ENCODE data around the gene FN3KRP.

Gene FN3KRP, protein sequence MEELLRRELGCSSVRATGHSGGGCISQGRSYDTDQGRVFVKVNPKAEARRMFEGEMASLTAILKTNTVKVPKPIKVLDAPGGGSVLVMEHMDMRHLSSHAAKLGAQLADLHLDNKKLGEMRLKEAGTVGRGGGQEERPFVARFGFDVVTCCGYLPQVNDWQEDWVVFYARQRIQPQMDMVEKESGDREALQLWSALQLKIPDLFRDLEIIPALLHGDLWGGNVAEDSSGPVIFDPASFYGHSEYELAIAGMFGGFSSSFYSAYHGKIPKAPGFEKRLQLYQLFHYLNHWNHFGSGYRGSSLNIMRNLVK

DNA sequence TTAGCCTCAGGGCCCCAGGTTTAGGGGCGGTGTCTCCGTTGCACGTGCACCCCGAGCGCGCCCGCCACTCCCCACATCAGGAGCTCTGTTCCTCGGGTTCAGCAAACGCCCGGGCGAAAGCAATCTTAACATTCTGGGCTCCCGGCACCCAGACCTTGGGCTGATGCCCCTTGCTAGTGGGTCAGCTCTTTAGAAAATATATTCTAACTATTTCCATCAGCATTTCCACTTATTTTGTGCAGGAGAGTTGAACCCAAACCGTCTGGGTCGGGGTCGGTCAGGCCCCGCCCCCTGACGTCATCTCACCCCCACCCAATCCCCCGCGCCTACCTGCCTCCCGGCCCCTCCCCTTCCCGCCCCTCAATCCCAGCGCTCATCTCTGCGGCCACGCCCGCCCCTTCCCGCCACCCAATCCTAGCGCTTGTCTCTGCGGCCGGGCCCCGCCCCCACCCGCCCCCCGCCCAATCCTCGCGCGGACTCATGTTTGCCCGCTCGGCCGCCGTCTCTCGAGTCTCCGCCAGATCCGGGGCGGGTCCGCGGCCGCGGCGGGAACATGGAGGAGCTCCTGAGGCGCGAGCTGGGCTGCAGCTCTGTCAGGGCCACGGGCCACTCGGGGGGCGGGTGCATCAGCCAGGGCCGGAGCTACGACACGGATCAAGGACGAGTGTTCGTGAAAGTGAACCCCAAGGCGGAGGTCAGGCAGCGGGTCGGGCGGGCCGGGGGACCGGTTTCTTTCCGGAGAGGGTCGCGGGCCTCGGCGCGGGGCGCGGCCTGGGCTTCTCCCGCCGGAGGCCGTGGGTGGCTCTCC, at the start of gene FN3KRP:
Gene FN3KRP (plus strand): TSS at position 504 of the 808 bp plus-strand sequence. CDS start 50 bp downstream, at position 554.
- peak; percentile 58 to 91 for DNase-seq (ENCODE audit: low read depth in 2 of 2)

DNA sequence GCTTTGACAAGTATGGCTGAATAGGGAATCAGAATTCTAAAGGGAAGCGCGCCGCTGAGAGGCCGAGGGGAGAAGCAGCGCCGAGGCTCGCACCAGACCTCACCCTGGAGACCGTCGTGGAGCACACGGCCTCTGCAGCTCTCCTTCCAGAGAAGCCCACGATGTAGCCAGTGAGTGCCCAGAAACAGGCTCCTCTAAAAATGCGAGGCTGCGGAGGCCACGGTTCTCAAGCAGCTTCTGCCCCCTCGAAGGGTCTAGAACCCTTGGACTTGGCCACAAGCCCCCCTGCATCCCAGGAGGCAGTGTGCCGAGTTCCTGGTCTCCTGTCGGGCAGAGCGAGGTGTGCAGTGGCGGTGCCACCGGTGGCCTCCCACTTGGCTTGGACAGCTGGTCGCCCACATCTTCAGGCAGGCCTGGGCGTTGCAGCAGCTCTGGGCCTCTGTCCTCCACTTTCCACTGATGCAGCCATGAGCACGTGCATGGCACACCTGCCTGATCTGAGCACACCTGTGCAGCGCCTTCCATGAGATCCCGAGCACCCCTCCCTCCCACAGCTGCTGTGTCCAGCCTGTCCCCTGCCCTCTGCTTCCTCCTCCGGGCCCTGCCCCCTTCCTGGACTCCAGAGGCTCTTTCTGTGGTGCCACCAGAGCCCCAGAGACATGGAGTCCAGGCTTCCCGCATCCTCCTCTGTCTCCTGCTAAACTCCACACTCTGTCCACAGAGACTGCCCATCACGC, 49.4 kb upstream of the FN3KRP start:
- DNase-seq (ENCODE audit: low read depth in 2 of 2), result no peak

DNA sequence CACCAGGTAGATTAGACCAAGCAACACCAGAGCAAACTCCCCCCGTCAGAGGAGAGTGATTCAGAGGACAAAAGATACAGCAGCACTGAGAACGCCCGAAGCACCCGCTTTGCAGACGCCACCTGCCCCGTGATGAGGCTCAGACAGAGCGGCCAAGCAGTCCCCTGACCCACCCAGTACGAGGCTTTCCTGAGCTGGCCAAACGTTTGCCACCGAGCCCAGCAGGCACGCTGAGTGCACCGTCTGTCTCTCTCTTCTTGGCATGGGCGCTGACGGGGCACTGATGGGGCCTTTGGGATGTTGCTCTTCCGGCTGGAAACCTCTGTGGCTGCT, 48.9 kb upstream of the FN3KRP start:
- no peak for DNase-seq (ENCODE audit: low read depth in 2 of 2)

DNA sequence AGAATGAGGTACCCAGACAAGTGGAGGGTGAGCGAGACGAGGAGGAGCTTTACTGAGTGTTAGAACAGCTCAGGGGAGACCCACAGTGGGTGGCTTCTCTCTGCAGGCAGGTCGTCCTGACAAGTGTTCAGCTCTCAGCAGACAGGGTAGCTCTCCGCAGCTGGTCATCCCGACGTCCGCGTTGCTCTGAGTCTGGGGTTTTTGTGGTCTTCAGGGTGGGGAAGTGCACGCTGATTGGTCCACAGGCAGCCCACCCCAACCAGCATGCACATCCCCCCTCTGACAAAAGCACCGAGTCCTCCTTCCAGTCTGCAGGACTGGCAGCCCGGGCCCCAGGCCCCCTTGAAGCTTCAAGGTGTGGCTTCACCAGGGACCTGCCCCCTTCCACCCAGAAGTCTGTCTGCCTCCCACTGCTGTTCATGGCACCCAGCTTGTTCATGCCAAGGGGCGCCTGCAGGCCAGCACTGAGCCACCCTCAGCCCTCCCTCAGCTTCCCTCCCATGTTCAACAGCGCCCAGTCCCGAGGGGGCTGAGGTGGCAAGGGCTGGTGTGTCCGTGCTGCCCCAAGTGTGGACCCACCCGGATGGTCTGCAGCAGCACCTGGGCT, 48.4 kb upstream of the FN3KRP start:
- no peak for DNase-seq (ENCODE audit: low read depth in 2 of 2)

DNA sequence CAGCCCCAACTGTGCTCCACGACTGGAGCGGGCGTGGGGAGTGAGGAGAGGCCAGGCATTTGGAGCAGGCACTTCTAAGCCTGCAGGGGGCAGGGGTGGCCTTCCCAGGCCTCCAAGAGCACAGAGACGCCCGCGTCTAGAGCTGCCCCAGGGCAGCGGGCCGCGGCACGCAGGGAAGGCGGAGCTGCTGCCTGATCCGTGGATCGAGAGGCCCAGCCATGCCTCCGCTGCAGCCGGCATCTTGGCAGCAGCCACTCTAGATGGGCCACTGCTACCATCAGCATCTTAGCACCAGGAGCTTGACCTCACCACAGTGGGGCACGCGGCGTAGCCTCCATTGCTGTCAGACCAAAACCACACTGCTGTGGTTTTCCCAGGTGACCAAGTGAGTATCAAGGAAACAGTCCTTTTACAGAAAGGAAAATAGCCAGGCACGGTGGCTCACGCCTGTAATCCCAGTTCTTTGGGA, 47.8 kb upstream of the FN3KRP start:
- DNase-seq (ENCODE audit: low read depth in 2 of 2), result no peak

DNA sequence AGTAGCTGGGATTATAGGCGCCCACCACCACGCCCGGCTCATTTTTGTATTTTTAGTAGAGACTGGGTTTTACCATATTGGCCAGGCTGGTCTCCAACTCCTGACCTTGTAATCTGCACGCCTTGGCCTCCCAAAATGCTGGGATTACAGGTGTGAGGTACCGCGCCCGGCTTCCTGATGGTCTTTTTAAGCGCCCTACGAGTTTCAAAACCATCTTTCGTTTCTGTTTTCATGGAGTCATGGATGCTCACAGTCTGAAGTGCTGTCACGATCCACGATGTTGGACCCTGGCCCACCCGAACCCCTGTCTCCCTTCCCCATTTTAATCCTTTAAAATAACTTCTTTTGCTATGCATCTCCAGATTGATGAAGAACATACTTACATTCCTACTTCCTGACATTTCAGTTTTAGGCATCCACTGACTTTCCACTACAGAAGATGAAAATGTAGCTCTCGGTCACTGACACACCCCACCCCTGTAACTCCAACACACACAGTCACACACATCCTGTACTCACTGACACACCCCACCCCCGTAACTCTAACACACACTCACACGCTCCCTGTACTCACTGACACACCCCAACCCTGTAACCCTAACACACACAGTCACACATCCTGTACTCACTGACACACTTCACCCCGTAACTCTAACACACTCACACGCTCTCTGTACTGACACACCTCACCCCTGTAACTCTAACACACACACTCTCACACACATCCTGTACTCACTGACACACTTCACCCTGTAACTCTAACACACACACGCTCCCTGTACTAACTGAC, 45.6 kb upstream of the FN3KRP start:
- DNase-seq (ENCODE audit: low read depth in 2 of 2), result no peak

DNA sequence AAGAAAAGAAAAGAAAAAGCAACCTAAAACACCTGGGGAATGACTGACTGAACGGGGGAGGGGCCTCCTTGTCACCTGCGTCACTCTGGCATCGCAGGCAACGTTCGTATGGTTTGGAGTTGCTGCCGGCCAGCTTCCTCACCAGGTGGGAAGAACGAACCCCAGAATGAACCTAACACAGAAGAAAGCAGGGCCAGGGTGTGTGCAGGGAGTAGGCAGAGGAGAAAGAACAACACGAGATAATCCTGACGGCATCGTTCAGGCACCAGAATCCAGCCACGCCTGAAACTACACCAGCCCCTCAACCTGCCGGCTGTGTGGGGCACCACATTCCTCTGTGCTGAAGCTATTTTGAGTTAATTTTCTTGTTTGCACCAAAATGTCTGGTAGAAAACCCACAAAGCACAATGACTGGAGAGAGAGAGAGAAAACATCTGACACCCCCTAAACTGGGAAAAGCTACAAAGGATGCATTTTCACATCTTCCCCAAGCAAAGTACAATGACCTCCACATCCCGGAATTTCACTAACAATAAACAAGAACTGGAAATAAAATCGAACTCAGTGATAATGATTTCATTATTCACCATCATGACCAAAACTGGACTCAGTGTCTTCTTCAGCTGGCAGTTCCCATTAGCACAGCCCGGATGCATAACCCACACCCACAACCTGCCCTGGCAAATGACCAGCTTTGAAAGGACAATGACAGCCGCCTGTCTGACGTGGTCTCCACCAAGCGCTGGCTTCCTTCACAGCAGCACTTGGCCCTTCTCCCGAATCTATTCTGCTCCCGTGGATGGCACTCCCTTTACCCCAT, 41.6 kb upstream of the FN3KRP start:
- DNase-seq (ENCODE audit: low read depth in 2 of 2), result no peak

DNA sequence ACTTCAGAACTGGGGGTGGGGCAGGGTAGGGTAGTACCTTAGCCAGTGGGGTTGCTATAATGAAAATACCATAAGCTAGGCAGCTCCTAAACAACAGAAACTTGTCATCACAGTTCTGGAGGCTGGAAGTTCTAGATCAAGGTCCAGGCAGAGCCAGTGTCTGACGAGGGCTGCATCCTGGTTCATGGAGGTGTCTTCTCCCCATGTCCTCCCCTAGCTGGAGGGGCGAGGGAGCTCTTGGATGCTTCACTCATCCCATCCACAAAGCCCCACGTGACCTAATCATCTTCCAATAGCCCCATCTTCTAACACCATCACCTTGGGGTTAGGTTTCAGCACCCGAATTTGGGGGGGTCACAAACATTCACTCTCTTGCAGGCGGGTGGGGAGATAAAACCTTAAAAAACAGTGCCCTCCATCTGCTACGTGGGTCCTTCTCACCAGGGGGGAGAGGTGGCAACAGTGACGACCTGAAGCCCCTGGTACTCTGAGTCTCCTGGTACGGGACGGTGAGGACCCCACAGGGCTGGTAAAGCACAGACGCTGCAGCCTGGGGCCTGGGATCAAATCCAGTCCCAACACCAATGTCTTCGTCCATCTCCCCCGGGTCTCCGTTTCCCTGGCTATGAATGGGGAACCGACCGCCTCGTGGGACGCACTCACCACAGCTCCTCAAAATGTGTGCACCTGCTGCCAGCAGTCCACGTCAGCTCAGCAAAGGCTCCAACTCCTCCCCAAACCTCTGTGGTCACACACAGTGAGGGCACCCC, 40.8 kb upstream of the FN3KRP start:
- no peak for DNase-seq (ENCODE audit: low read depth in 2 of 2)

DNA sequence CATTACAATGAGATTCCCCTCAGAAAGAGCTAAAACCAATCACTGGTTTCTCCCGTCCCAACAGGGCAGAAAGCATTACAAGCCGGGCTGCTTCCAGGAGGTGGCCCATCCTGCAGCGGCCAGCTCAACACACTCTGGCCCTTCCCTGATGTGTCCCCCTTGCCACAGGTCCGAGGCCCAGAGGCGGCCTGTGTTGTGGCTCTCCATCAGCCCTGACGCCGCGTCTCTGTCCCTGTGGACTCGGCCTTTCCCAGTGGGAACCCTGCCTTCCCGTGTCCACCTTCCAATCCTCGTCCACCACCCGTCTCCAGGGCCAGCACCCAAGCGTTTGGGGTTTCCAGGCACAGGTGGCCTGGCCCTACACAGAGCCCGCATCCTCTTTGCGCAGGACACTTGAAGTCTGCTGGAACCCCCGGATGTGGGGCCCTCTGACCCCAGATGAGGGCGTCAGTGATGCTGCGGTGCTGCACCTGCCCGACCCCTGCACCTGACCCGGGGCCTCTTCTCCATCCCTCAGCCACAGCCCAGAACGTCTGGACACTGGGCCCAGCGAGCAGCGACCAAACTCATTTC, 39.1 kb upstream of the FN3KRP start:
- DNase-seq (ENCODE audit: low read depth in 2 of 2), result no peak

DNA sequence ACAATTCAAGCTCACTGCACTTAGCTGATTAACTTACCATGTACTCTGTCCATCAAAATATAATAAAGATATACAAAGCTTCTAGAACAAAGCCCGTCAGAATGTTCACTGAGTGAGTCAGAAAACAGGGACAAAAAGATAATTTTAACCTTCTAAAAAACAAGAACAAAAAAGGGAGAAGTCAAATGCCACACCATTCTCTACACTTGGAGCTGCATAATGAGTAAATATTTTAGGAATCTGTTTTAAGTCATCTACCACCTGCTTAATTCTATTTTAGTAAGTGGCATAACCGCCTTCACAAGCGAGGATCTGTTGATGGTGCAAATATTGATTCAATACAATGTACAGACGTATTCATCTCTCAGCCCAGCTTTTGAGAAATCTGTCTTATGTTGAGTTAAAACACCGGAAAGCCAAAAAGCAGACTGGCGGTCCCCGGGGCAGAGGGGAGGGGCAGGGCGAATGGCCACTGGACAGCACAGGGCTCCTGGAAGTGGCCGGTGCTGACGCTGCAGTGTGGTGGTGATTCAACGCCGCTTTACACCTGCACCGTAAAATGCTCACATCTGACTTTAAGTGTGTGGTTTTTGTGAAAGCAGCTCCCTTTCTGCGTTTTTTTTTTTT, 38.1 kb upstream of the FN3KRP start:
- no peak for DNase-seq (ENCODE audit: low read depth in 2 of 2)

DNA sequence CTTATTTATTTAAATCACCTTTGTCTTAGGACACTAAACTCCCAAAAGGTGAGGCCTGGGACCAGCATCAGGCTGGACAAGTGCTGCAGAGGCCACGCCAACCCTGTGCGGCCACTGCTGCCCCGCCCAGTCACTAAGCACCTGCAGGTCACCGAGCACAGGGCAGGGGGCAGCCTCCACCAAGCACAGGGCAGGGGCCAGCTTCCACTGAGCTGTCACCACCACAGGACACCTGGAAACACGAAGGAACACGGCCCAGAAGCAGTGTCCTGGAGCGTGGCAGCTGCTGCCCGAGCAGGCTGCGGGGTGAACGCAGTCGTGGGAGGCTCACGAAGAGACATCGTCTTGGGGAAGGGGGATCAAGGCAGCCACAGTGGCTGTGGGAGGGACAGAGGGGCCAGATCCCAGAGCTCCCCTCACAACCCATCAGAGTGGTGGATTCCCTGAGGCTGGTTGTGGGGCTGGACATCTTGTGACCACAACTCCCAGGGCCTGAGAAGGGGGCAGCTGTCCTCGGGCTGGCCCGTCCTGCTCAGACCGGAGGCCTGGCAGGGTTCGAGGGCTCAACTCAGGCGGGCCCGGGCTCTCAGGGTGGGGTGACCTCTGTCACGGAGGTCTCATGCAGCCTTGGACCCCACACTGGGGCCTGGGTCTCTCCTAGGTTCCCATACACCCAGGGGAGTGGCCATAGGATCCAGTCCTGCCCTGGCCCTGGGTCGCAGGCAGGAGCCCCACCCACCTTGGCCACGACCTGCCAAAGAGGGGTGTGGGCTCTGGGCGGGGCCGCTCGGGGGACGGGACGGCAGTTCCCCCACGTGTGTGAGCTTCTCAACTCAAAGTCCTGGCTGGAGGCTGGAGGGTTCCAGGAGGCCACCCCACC, 36.7 kb upstream of the FN3KRP start:
- no peak for DNase-seq (ENCODE audit: low read depth in 2 of 2)

DNA sequence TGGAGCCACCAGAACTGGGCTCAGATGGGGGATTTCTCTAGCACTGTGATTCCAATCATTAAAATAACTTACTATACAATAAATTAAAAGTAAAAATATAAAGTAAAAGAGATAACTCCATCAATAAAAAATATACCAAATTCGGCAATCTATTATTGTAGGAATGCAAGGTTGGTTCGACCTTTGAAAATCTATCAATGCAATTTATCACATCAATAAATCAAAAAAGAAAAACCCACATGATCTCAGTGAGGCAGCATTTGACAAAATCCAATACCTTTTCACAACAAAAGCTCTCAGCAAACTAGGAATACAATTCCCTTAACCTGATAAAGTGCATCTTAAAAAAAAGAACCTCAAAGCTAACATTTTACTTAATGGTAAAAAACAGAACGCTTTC, 35.0 kb upstream of the FN3KRP start:
- DNase-seq (ENCODE audit: low read depth in 2 of 2), result no peak

DNA sequence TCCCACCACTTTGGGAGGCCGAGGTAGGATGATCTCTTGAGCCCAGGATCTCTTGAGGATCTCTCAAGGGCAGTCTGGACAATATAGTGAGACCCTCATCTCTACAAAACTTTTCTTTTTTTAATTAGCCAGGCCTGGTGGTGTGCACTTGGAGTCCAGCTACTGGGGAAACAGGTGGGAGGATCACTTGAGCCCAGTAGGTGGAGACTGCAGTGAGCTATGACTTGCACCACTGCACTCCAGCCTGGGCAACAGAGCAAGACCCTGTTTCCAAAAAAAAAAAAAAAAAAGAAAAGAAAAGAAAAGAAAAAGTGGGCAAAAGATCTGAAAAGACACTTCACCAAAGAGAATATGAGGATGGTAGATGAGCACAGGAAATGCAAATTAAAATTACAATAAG, 33.0 kb upstream of the FN3KRP start:
- no peak for DNase-seq (ENCODE audit: low read depth in 2 of 2)

DNA sequence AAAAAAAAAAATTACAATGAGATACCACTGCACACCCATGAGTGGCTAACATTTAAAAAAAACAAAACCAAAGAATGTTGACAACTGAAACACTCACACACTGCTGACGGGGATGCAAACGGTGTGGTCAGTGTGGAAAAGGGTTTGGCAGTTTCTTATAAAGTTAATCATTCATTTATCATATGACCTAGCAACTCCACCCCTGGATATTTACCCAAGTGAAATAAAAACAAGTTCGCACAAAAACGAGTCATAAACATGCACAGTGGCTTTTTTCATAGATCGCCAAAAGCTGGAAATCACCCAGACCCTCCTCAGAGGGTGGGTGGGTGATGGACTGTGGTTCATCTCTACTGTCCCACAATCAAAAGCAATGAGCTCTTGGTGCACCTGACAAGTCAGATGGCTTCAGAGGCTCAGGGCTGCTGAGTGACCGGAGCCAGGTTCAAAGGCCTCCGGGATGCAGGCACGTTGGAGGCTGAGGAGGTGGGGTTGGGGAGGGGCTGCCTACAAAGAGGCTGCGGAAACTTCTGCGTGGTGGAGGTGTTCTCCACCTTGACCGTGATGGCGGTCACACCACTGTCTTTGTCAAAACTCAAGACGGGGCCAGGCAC, 32.2 kb upstream of the FN3KRP start:
- DNase-seq (ENCODE audit: low read depth in 2 of 2), result no peak

DNA sequence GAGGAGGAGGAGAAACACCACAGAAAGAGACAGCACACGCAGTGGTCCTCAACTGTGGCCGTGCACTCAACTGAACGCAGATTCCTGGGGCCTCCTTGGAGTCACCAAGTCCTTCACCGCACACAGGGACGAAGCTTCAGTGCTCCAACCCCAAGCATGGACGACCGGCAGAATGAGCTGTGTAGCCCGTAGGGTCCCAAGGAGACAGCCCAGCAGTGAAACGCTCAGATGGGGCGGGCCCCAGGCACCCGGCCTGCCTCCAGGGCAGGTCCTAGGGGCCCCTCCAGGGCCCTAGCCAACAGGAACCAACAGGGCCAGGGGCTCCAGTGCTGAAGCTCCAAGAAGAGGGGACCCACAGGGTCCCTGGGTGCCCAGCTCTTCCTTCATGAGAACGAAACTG, 31.2 kb upstream of the FN3KRP start:
- DNase-seq (ENCODE audit: low read depth in 2 of 2), result no peak

DNA sequence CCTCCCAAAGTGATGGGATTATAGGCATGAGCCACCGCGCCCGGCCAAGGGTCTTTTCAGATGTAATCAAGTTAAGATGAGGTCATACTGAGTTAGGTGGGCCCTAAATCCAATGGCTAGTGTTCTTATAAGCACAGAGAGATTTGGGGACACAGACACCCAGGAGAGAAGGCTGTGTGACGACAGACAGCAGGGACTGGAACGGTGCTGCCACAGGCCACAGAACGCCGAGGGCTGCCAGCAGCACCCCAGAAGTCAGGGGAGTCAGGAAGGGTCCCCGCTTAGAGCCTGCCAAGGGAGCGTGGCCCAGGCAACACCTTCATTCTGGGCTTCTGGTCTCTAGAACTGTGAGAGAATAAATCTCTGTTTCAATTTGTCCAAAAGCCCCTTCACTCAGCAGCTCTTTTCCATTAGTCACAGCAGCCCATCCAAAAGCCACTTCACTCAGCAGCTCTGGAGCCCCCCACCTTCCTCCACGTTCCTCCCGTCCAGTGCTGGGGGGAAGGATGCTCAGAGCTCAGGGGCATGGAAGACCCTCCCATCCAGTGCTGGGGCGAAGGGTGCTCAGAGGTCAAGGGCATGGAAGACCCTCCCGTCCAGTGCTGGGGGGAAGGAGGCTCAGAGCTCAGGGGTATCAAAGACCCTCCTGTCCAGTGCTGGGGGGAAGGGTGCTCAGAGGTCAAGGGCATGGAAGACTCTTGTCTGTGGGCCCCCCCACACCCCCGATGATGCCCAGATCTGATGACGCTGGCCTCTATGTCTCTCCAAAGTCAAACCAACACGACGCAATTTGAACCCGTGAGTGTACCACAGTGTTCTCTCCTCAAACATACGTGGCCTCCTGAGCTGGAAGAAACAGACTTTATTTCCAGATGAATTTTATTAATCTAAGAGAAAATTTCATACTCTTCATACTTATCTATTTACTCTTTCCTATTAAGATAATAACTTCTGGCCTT, 29.9 kb upstream of the FN3KRP start:
- DNase-seq (ENCODE audit: low read depth in 2 of 2), result no peak
